ENCODE measurements around the gene KHNYN. TPM values are rescaled to one million over a fixed set of nuclear protein-coding genes. Genes with fewer than 3 reads are reported as not detected.

The KHNYN gene
- total and polyA plus RNA-seq, 2 experiments from 2014 or later = 2.7 to 28.1 TPM

- H4K20me1 ChIP-seq (replicated peaks; ENCODE audit: insufficient read depth) = no peaks in the 10 kb centered on the region
- H3K79me2 ChIP-seq (replicated peaks; ENCODE audit: insufficient read depth) = no peaks in the 10 kb centered on the region
- no peak overlapping the region for H2AFZ ChIP-seq
- H3K27me3 ChIP-seq (ENCODE audit: insufficient read depth) = peaks cover 26% of the 10 kb centered on the region
- H3K27ac ChIP-seq (ENCODE audit: low read depth) = no peak overlapping the region
- peak overlapping the region; percentile 85; the same call in 1 of the 2 replicates for H3K4me3 ChIP-seq
- ATAC-seq (peak; percentile 79), DNase-seq (ENCODE audit: low spot score) (peak; percentile 99)
- no peaks in the 10 kb centered on the region for H3K36me3 ChIP-seq (ENCODE audit: insufficient read depth)
- H3K9me3 Mint-ChIP-seq = no peaks in the 10 kb centered on the region
- H3K4me1 Mint-ChIP-seq = peaks cover 24% of the 10 kb centered on the region
- peaks cover 11% of the 10 kb centered on the region for H3F3A ChIP-seq (replicated peaks; ENCODE audit: low read depth)
- peak overlapping the region; percentile 83 for H3K4me3 Mint-ChIP-seq
- peak overlapping the region; percentile 96; the same call in 1 of the 2 replicates for H3K4me2 ChIP-seq
- TF ChIP-seq ZNF114 (CRISPR knock-in tag; IDR thresholded peaks at IDR 0.05) (no peak), JUNB (IDR thresholded peaks at IDR 0.05; ENCODE audit: unreplicated experiment) (no peak), STAT1 (IDR thresholded peaks at IDR 0.05; ENCODE audit: unreplicated experiment) (no peak), CTCF (conservative IDR thresholded peaks at IDR 0.05; ENCODE audit: low read depth in 2 of 2) (peak; percentile 97 to 99), NANOG (IDR thresholded peaks at IDR 0.05; ENCODE audit: borderline replicate concordance) (no peak), REST (IDR thresholded peaks at IDR 0.05; ENCODE audit: unreplicated experiment) (no peak), POLR2AphosphoS5 (IDR thresholded peaks at IDR 0.05; ENCODE audit: low read depth) (no peak), EZH2phosphoT487 (IDR thresholded peaks at IDR 0.05; ENCODE audit: unreplicated experiment) (no peak), ETS1 (IDR thresholded peaks at IDR 0.05) (no peak), ZNF462 (CRISPR knock-in tag; IDR thresholded peaks at IDR 0.05) (peak; percentile 21; the same call in 1 of the 2 replicates), ZNF331 (CRISPR knock-in tag; IDR thresholded peaks at IDR 0.05; ENCODE audit: low read depth) (no peak), EZH2 (IDR thresholded peaks at IDR 0.05; ENCODE audit: low read depth, unreplicated experiment) (no peak), CREB1 (CRISPR knock-in tag; IDR thresholded peaks at IDR 0.05; ENCODE audit: low read depth) (0 out of 2 replicates have a peak, but pooled peaks have one; percentile 20)
- no peaks in the 10 kb centered on the region for H3K9me2 ChIP-seq (ENCODE audit: insufficient read depth)
- H3K4me1 ChIP-seq (ENCODE audit: insufficient read depth) = peaks cover 19% of the 10 kb centered on the region
- peaks cover 7% of the 10 kb centered on the region; the same call in 2 of the 3 replicates for H3K36me3 Mint-ChIP-seq (ENCODE audit: low read depth)
- H3K27ac Mint-ChIP-seq = no peak overlapping the region
- H3K27me3 Mint-ChIP-seq (ENCODE audit: insufficient read depth, low read depth, poor library complexity) = peaks cover 24% of the 10 kb centered on the region
Measured at GRCh38 chr14:24431569-24432258, 2.0 kb downstream of the KHNYN start.
